Panc1 (cell line): ENCODE results near the gene RBM24. TPM values are rescaled to one million over a fixed set of nuclear protein-coding genes. Genes with fewer than 3 reads are reported as not detected.
A peak's percentile ranks its signal among the peaks of the same experiment; 100 is the strongest.

Source experiments
- ATAC-seq: fragments of 200-7000 bp; cut with Tn5 transposase; 2 replicates; pipeline ENCODE4 v1.9.1; 2020; ENCODE audit warnings: mild to moderate bottlenecking, moderate library complexity
- BruUV-seq: library from RNA; stranded (reverse); fragments of 400-500 nt; replicated peaks from 2 replicates; lab custom pipeline; 2021; lab: Mats Ljungman, UMichigan
- CTCF ChIA-PET: fragments of 300-600 bp; sonication (Branson Sonifier 250); formaldehyde crosslinking; loops from one replicate; lab custom pipeline; 2022; ENCODE audit warnings: antibody characterized with exemption; lab: Charles Lee
- POLR2A ChIA-PET: fragments of 300-600 bp; sonication (Branson Sonifier 250); formaldehyde crosslinking; loops from one replicate; lab custom pipeline; 2022; ENCODE audit warnings: antibody characterized with exemption; lab: Charles Lee
- DNase-seq: peaks from one replicate; pipeline ENCODE4 v3.0.0-alpha.2; 2010; ENCODE audit warnings: low read depth, low spot score
- H3K27ac ChIP-seq: 2 replicates; pipeline ENCODE4 v1.5.1; 2011; ENCODE audit warnings: mild to moderate bottlenecking, low read length, inconsistent platforms
- H3K27me3 ChIP-seq: fragments of 200-500 bp; sonication (Bioruptor generic); 2 replicates; pipeline ENCODE4 v1.6.0; 2014; ENCODE audit warnings: low read length, inconsistent platforms; ENCODE audit not compliant: control insufficient read depth, insufficient read depth
- H3K36me3 ChIP-seq: fragments of 200-500 bp; sonication (Bioruptor generic); 2 replicates; pipeline ENCODE4 v1.5.1; 2014; ENCODE audit warnings: inconsistent platforms, mild to moderate bottlenecking, low read length, moderate library complexity; ENCODE audit not compliant: control insufficient read depth, insufficient read depth
- H3K4me1 ChIP-seq: 2 replicates; pipeline ENCODE4 v1.5.1; 2011; ENCODE audit warnings: inconsistent platforms, mild to moderate bottlenecking, low read length, moderate library complexity; ENCODE audit not compliant: control insufficient read depth, insufficient read depth
- H3K4me3 ChIP-seq, 2 experiments: 2 replicates each; pipeline ENCODE4 v1.5.1; 2011 to 2012; ENCODE audit warnings: low read depth in 2 of 2, low read length in 2 of 2, mild to moderate bottlenecking in 2 of 2, inconsistent platforms in 1 of 2, moderate library complexity in 1 of 2
- H3K9me3 ChIP-seq: fragments of 200-500 bp; sonication (Bioruptor generic); 2 replicates; pipeline ENCODE4 v1.5.1; 2014; ENCODE audit warnings: low read depth, mild to moderate bottlenecking, inconsistent platforms, low read length, moderate library complexity; ENCODE audit not compliant: control insufficient read depth, insufficient read depth
- POLR2AphosphoS5 ChIP-seq: IDR thresholded peaks from 2 replicates; pipeline ENCODE4 v1.6.1; 2012; ENCODE audit warnings: mild to moderate bottlenecking, low read depth, low read length, moderate library complexity
- SIN3A ChIP-seq: IDR thresholded peaks from 2 replicates; pipeline ENCODE4 v1.6.1; 2012; ENCODE audit warnings: low read depth, mild to moderate bottlenecking, low read length, moderate library complexity, borderline replicate concordance; ENCODE audit not compliant: insufficient read depth
- TCF7L2 ChIP-seq: IDR thresholded peaks from 2 replicates; pipeline ENCODE4 v1.6.1; 2011; ENCODE audit warnings: mild to moderate bottlenecking, low read depth, low read length, inconsistent platforms
- in situ Hi-C: cut with HindIII; loops from 2 replicates; pipeline ENCODE4 v1.10.0; 2016; ENCODE audit warnings: low sequenced_read_pairs, low pct_unique_long_range_greater_than_20kb
- intact Hi-C: fragments of 100-400 bp; cut with micrococcal nuclease; formaldehyde crosslinking; loops from one replicate; pipeline ENCODE4 v1.10.0; 2022; ENCODE audit not compliant: unreplicated experiment
- total RNA-seq: library from RNA; stranded (reverse); gene quantifications from one replicate; pipeline ENCODE4 v1.2.1, GENCODE V29; 2021; ENCODE audit not compliant: unreplicated experiment
- TF ChIP-seq, protein P1 (sequence below), 2 experiments: IDR thresholded peaks; 2 replicates each; pipeline ENCODE4 v1.6.1; 2011 to 2012; ENCODE audit warnings: low read depth in 2 of 2, control low read depth in 1 of 2, low read length in 1 of 2, mild to moderate bottlenecking in 1 of 2, moderate library complexity in 1 of 2; ENCODE audit not compliant: insufficient read depth in 1 of 2
- TF ChIP-seq, protein P2 (sequence below): fragments of 450-650 bp; IDR thresholded peaks from 2 replicates; pipeline ENCODE4 v1.5.1; 2017; ENCODE audit warnings: mild to moderate bottlenecking

RBM24 gene
- total RNA-seq, 1 experiment from 2014 or later, result 23.0 TPM

DNA sequence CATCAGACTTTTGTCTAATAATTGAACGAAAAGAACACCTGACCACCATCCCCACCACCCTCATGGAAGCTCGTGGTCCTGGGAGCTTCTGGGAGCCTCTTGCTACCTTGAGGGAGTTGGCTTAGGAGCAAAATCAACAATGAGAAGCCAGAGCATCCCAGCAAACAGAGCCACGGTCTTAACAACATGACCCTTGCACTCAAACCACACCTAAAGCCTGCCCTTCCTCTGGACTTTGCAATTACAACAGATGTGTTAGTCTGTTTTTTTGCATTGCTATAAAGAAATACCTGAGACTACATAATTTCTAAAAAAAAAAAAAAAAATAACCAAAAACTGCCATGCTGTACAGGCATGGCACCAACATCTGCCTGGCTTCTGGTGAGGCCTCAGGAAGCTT is 9.5 kb upstream of the RBM24 start:
- no peak for DNase-seq
- H3K27me3 ChIP-seq, result no peaks in the 10 kb centered on the region
- in situ Hi-C loops, result no loop called here
- no peak for TF ChIP-seq SIN3A
- TF ChIP-seq, protein P1, sequence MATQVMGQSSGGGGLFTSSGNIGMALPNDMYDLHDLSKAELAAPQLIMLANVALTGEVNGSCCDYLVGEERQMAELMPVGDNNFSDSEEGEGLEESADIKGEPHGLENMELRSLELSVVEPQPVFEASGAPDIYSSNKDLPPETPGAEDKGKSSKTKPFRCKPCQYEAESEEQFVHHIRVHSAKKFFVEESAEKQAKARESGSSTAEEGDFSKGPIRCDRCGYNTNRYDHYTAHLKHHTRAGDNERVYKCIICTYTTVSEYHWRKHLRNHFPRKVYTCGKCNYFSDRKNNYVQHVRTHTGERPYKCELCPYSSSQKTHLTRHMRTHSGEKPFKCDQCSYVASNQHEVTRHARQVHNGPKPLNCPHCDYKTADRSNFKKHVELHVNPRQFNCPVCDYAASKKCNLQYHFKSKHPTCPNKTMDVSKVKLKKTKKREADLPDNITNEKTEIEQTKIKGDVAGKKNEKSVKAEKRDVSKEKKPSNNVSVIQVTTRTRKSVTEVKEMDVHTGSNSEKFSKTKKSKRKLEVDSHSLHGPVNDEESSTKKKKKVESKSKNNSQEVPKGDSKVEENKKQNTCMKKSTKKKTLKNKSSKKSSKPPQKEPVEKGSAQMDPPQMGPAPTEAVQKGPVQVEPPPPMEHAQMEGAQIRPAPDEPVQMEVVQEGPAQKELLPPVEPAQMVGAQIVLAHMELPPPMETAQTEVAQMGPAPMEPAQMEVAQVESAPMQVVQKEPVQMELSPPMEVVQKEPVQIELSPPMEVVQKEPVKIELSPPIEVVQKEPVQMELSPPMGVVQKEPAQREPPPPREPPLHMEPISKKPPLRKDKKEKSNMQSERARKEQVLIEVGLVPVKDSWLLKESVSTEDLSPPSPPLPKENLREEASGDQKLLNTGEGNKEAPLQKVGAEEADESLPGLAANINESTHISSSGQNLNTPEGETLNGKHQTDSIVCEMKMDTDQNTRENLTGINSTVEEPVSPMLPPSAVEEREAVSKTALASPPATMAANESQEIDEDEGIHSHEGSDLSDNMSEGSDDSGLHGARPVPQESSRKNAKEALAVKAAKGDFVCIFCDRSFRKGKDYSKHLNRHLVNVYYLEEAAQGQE (IDR thresholded peaks at IDR 0.05; ENCODE audit: insufficient read depth in 1 of 2, low read depth in 2 of 2, low read length in 1 of 2), result no peak
- TF ChIP-seq POLR2AphosphoS5, result no peak
- no peak for TF ChIP-seq TCF7L2
- TF ChIP-seq, protein P2, sequence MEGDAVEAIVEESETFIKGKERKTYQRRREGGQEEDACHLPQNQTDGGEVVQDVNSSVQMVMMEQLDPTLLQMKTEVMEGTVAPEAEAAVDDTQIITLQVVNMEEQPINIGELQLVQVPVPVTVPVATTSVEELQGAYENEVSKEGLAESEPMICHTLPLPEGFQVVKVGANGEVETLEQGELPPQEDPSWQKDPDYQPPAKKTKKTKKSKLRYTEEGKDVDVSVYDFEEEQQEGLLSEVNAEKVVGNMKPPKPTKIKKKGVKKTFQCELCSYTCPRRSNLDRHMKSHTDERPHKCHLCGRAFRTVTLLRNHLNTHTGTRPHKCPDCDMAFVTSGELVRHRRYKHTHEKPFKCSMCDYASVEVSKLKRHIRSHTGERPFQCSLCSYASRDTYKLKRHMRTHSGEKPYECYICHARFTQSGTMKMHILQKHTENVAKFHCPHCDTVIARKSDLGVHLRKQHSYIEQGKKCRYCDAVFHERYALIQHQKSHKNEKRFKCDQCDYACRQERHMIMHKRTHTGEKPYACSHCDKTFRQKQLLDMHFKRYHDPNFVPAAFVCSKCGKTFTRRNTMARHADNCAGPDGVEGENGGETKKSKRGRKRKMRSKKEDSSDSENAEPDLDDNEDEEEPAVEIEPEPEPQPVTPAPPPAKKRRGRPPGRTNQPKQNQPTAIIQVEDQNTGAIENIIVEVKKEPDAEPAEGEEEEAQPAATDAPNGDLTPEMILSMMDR, result no peak
- no peak overlapping the region for H3K27ac ChIP-seq
- BruUV-seq, result no TSS peak
- no peak for ATAC-seq
- H3K9me3 ChIP-seq, result no peaks in the 10 kb centered on the region
- ChIA-PET POLR2A (interaction anchor here (0.5 kb wide), 1 partner anchor 64 kb away, joined by 10 read pairs; no protein-coding TSS in a partner anchor), CTCF (no interaction called here)
- no peak overlapping the region for H3K4me3 ChIP-seq
- H3K4me1 ChIP-seq, result peaks cover 2% of the 10 kb centered on the region
- no peaks in the 10 kb centered on the region for H3K36me3 ChIP-seq
- intact Hi-C loops, result no loop called here

DNA sequence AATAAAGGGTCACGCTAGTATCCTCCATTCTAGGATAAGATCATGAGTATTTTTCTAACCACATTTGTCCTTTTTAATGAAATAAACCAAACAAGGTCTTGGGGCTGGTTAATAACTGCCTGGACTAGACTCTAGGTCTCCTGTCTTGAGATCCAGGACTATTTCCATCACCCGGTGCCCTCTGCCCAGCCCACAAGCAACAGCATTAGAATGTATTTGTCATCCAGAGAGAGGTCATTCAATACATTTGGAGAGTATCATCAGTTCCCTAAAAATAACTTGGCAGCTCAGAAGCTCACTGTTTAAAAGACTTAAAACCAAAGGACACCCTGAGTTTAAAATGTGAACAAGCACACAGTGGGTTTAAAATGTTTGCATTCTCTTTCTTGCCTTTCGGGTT is 4.4 kb upstream of the RBM24 start:
- Histone ChIP-seq H3K4me1 (peaks cover 31% of the 10 kb centered on the region), H3K9me3 (no peaks in the 10 kb centered on the region), H3K4me3 (no peak overlapping the region), H3K27ac (peak overlapping the region; percentile 83), H3K36me3 (no peaks in the 10 kb centered on the region; the same call in 1 of the 2 replicates), H3K27me3 (no peaks in the 10 kb centered on the region)
- ChIA-PET POLR2A (no interaction called here), CTCF (no interaction called here)
- in situ Hi-C loops (no loop called here), intact Hi-C loops (loop anchor here (5.0 kb wide), 1 partner anchor 109 kb away; no protein-coding TSS in a partner anchor)
- no TSS peak for BruUV-seq
- ATAC-seq (no peak), DNase-seq (no peak)
- TF ChIP-seq, protein P2, result no peak
- TF ChIP-seq, protein P1 (IDR thresholded peaks at IDR 0.05; ENCODE audit: insufficient read depth in 1 of 2, low read depth in 2 of 2, low read length in 1 of 2), result no peak
- TF ChIP-seq TCF7L2 (no peak), POLR2AphosphoS5 (no peak), SIN3A (no peak)
